Activated B cell treated with CpG ODN at 0.5 μM for 24 hours (primary cell): ENCODE data around the gene STK17A. TPM values are rescaled to one million over a fixed set of nuclear protein-coding genes. Genes with fewer than 3 reads are reported as not detected.

Source experiments
- ATAC-seq: fragments of 200-7000 bp; cut with Tn5 transposase; one replicate; pipeline ENCODE4 v1.10.0; 2021; ENCODE audit warnings: low read depth, mild to moderate bottlenecking, moderate library complexity
- CTCF ChIA-PET: fragments of 350-600 bp; sonication (Branson Sonifier 250); formaldehyde crosslinking; loops from one replicate; lab custom pipeline; 2021; ENCODE audit warnings: antibody characterized with exemption; lab: Charles Lee
- POLR2A ChIA-PET: fragments of 350-600 bp; sonication (Branson Sonifier 250); formaldehyde crosslinking; loops from one replicate; lab custom pipeline; 2021; ENCODE audit warnings: antibody characterized with exemption; lab: Charles Lee
- DNase-seq: peaks from one replicate; pipeline ENCODE4 v3.0.0; 2022
- H3K27ac Mint-ChIP-seq: one replicate; pipeline ENCODE4 v1.8.0; 2020; ENCODE audit warnings: mixed read lengths
- H3K27me3 Mint-ChIP-seq: one replicate; pipeline ENCODE4 v1.8.0; 2021; ENCODE audit warnings: mixed read lengths
- H3K36me3 Mint-ChIP-seq: one replicate; pipeline ENCODE4 v1.8.0; 2021; ENCODE audit warnings: low read depth, mixed read lengths
- H3K4me1 Mint-ChIP-seq: one replicate; pipeline ENCODE4 v1.8.0; 2021; ENCODE audit warnings: mixed read lengths
- H3K4me3 Mint-ChIP-seq: one replicate; pipeline ENCODE4 v1.8.0; 2020; ENCODE audit warnings: mild to moderate bottlenecking, mixed read lengths
- H3K9me3 Mint-ChIP-seq: one replicate; pipeline ENCODE4 v1.8.0; 2020; ENCODE audit warnings: mixed read lengths
- intact Hi-C: fragments of 100-400 bp; cut with micrococcal nuclease; formaldehyde crosslinking; loops from one replicate; pipeline ENCODE4 v1.15.1; 2024
- total RNA-seq: library from RNA; stranded (reverse); gene quantifications from 2 replicates; pipeline ENCODE4 v1.2.3, GENCODE V29; 2022
- TF ChIP-seq, protein P1 (sequence below): fragments of 200-600 bp; IDR thresholded peaks from one replicate; pipeline ENCODE4 v1.8.0; 2022; ENCODE audit warnings: antibody characterized with exemption, mild to moderate bottlenecking

STK17A gene
- total RNA-seq, 1 donor from 2014 or later = 68.6 TPM

DNA sequence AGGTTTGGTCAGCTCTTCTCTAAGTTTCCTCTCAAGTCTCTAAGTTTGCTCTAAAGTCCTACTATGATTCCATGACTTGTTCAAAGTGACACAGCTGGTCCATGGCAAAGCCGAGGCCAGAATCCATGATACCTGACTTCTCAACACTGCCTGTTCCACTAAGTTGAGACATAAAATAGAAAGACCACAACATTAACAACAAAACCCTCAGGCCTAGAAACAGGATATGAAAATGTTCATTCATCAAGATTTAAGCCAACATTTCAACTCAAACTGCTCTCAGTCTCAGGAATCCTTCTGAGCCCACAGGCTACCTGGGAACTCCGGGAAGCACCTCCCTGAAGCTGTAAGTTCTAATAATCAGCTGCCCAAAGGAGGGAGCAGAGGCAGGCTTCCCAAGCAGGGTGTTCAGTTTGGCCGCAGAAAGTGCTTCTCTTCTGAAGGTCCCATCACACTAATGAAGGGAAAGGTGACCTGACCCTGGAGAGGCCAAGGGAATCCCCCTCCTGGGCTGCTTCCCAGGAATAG lies 62.9 kb downstream of the STK17A start:
- peaks cover 92% of the 10 kb centered on the region for H3K4me1 Mint-ChIP-seq
- H3K27ac Mint-ChIP-seq = peak overlapping the region; percentile 90
- no peaks in the 10 kb centered on the region for H3K9me3 Mint-ChIP-seq
- CTCF ChIA-PET = interaction anchor here (0.9 to 7.3 kb wide), 5 partner anchors 15 to 63 kb away, joined by 3 to 55 read pairs (median 5); partner anchors contain the start of gene STK17A
- peak overlapping the region; percentile 72 for H3K4me3 Mint-ChIP-seq
- peaks cover 55% of the 10 kb centered on the region for H3K36me3 Mint-ChIP-seq
- POLR2A ChIA-PET = interaction anchor here (0.6 to 9.7 kb wide), 6 partner anchors 11 to 60 kb away, joined by 3 to 342 read pairs (median 4); partner anchors contain the start of gene STK17A
- no peaks in the 10 kb centered on the region for H3K27me3 Mint-ChIP-seq
- ATAC-seq = no peak
- intact Hi-C loops = loop anchor here (1.0 to 5.0 kb wide), 3 partner anchors 11 to 1763 kb away; no protein-coding TSS in a partner anchor
- TF ChIP-seq, protein P1, sequence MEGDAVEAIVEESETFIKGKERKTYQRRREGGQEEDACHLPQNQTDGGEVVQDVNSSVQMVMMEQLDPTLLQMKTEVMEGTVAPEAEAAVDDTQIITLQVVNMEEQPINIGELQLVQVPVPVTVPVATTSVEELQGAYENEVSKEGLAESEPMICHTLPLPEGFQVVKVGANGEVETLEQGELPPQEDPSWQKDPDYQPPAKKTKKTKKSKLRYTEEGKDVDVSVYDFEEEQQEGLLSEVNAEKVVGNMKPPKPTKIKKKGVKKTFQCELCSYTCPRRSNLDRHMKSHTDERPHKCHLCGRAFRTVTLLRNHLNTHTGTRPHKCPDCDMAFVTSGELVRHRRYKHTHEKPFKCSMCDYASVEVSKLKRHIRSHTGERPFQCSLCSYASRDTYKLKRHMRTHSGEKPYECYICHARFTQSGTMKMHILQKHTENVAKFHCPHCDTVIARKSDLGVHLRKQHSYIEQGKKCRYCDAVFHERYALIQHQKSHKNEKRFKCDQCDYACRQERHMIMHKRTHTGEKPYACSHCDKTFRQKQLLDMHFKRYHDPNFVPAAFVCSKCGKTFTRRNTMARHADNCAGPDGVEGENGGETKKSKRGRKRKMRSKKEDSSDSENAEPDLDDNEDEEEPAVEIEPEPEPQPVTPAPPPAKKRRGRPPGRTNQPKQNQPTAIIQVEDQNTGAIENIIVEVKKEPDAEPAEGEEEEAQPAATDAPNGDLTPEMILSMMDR = no peak
- DNase-seq = no peak

DNA sequence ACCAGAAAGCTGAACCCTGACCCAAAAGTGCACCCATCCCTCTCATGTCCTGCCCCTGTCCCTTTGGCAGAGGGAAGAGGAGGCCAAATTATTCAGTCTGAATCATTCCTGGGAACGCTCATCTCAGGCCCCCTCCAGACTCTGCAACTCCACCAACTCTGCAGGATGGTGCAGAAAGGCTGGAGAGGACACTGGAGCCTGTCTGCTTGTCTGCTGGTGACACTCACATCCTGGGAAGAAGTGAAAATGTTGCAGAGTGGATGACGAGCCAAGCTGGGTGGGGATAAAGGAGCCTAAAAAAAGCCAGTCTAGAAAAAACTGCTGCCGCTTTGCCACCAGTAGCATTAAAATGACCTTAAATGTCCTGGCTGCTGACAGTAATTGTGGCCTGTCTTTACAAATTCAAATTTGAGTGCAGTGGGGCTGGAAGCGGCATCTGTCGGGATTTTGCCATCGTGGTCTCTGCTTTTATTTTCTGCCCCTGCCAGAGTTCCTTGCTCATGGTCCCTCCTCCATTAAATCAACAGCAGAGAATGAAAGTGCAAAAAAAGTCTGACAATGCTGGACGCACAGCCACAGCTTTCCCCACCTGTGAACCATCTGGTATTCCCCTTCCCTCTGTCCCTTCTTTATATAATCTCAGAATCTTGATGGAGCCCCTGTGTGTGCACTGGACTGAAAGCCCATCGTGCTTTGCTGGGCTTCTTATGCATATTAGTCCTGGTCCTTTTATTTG lies 63.9 kb downstream of the STK17A start:
- Mint-ChIP-seq H3K36me3 (peaks cover 51% of the 10 kb centered on the region), H3K27me3 (no peaks in the 10 kb centered on the region), H3K4me1 (peaks cover 96% of the 10 kb centered on the region), H3K4me3 (peak overlapping the region; percentile 72), H3K27ac (peak overlapping the region; percentile 90), H3K9me3 (peaks cover 2% of the 10 kb centered on the region)
- ChIA-PET CTCF (interaction anchor here (3.5 to 7.3 kb wide), 2 partner anchors 52 to 64 kb away, joined by 23 to 55 read pairs; partner anchors contain the start of gene STK17A), POLR2A (interaction anchor here (1.2 to 9.7 kb wide), 6 partner anchors 21 to 61 kb away, joined by 3 to 342 read pairs (median 17); partner anchors contain the start of gene STK17A)
- TF ChIP-seq, protein P1 = no peak
- ATAC-seq = no peak
- no peak for DNase-seq
- intact Hi-C loops = loop anchor here (5.0 kb wide), 2 partner anchors 34 to 1764 kb away; no protein-coding TSS in a partner anchor

DNA sequence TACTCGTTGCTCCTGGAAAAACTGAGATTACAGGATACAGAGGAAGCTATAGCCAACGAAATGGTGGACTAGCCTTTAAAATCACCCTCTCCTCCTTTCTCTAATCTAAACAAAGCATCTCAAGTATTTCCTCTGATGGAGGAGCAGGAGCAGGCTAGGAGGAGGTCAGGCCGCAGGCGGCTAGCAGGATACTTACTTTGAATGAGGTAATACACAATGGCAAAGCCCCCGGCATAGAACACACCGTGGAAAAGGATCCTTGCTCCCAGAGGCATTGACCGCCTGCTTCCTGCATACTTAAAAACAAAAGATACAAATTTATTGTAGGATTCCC lies 64.4 kb downstream of the STK17A start:
- ATAC-seq (no peak), DNase-seq (no peak)
- peaks cover 48% of the 10 kb centered on the region for H3K36me3 Mint-ChIP-seq
- intact Hi-C loops = loop anchor here (5.0 kb wide), 2 partner anchors 35 to 1765 kb away; no protein-coding TSS in a partner anchor
- ChIA-PET CTCF (interaction anchor here (3.5 to 7.3 kb wide), 3 partner anchors 52 to 65 kb away, joined by 23 to 80 read pairs (median 55); partner anchors contain the start of gene STK17A), POLR2A (interaction anchor here (0.9 to 9.7 kb wide), 10 partner anchors 8 to 61 kb away, joined by 3 to 342 read pairs (median 12); partner anchors contain the start of gene STK17A)
- peaks cover 2% of the 10 kb centered on the region for H3K9me3 Mint-ChIP-seq
- H3K4me1 Mint-ChIP-seq = peaks cover 97% of the 10 kb centered on the region
- no peaks in the 10 kb centered on the region for H3K27me3 Mint-ChIP-seq
- H3K27ac Mint-ChIP-seq = peak overlapping the region; percentile 90
- TF ChIP-seq, protein P1 = no peak
- H3K4me3 Mint-ChIP-seq = peak overlapping the region; percentile 72

DNA sequence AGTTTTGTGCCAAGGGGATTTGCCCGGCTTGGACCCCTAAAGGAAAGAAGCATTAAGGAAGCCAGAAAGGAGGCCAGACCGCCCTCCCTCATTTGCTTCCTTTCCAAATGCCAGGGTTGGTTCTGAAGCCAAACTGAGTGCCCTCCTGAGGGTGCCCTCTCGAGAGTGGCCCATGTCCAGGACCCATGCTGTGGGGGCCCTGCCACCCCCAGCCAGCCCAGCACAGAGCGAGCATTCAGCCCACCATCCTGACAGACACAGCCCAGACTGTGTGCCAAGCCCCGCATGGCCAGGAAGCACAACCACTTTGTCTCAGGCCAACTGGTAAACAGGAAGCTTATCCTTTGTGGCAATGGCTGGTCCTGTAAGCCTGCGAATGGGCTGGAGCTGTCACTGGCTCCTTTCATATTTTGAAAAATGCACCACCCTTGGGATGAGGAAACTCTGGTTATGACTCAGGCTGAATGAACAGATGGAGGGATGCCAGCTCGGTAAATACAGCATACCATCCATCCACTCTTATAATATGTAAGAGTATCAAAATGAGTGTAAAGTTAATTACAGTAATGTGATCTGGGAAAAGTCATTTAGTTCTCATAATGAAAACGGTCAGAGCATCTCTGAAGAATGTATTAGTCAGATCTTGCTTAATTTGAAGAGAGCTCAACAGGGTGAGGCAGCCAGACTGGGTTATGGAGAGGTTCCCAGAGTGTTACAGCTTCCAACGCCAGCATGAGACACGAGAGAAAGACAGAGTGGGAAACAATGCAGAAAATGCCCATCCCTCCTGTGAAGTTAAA lies 65.0 kb downstream of the STK17A start:
- Mint-ChIP-seq H3K27me3 (no peaks in the 10 kb centered on the region), H3K4me3 (peak overlapping the region; percentile 72), H3K4me1 (peaks cover 96% of the 10 kb centered on the region), H3K9me3 (peaks cover 2% of the 10 kb centered on the region), H3K27ac (peak overlapping the region; percentile 90), H3K36me3 (peaks cover 45% of the 10 kb centered on the region)
- TF ChIP-seq, protein P1 = no peak
- ATAC-seq (peak; percentile 4), DNase-seq (no peak)
- ChIA-PET POLR2A (interaction anchor here (0.7 to 9.7 kb wide), 19 partner anchors 9 to 1766 kb away, joined by 3 to 342 read pairs (median 6); partner anchors contain the start of genes BLVRA, COA1 and STK17A), CTCF (interaction anchor here (0.8 to 7.3 kb wide), 5 partner anchors 23 to 65 kb away, joined by 3 to 80 read pairs (median 5); partner anchors contain the start of gene STK17A)
- intact Hi-C loops = loop anchor here (1.0 to 5.0 kb wide), 4 partner anchors 23 to 1766 kb away; no protein-coding TSS in a partner anchor
